K562 (cell line): Measurements from ENCODE around the gene C1orf105. TPM values are rescaled to one million over a fixed set of nuclear protein-coding genes. Genes with fewer than 3 reads are reported as not detected.

Experiments used
- CHD1 ChIP-seq: fragments of 200-600 bp; sonication (generic); IDR thresholded peaks from one replicate; pipeline ENCODE4 v1.6.1; 2012; ENCODE audit warnings: mild to moderate bottlenecking, moderate library complexity, low read length, inconsistent platforms
- DMBX1 ChIP-seq: fragments of 250-450 bp; sonication (Bioruptor Pico); IDR thresholded peaks from 2 replicates; pipeline ENCODE4 v1.8.0; 2022; ENCODE audit warnings: inconsistent platforms, mild to moderate bottlenecking, moderate library complexity, borderline replicate concordance
- GTF2E2 ChIP-seq: fragments of 200-800 bp; sonication (Bioruptor generic); IDR thresholded peaks from 2 replicates; pipeline ENCODE4 v1.6.1; 2016; ENCODE audit warnings: missing genetic modification characterization, missing compliant biosample characterization
- JUN ChIP-seq, 2 experiments: sonication (generic) in 1 of 2; formaldehyde crosslinking in 1 of 2; IDR thresholded peaks; 2 replicates each; pipeline versions ENCODE4 v1.6.1 to v1.8.0; 2012 to 2022; ENCODE audit warnings: borderline replicate concordance in 2 of 2, mild to moderate bottlenecking in 2 of 2, improper control_type of control experiment in 1 of 2, low read depth in 1 of 2, low read length in 1 of 2, missing genetic modification reagents in 1 of 2
- MEIS2 ChIP-seq: fragments of 450-650 bp; IDR thresholded peaks from 2 replicates; pipeline ENCODE4 v1.6.1; 2014; ENCODE audit warnings: mild to moderate bottlenecking; ENCODE audit not compliant: partially characterized antibody
- MLX ChIP-seq, 2 experiments: fragments of 450-650 bp in 1 of 2; sonication (generic) in 1 of 2; formaldehyde crosslinking; conservative IDR thresholded peaks; 2 replicates each; pipeline versions ENCODE4 v1.4.0 to v1.8.1; 2020 to 2022; ENCODE audit warnings: mild to moderate bottlenecking in 1 of 2, missing genetic modification reagents in 1 of 2
- MNT ChIP-seq, 2 experiments: fragments of 450-650 bp; conservative IDR thresholded peaks; 2 replicates each; pipeline ENCODE4 v1.6.1; 2017; ENCODE audit warnings: mild to moderate bottlenecking in 2 of 2, moderate library complexity in 2 of 2
- RBBP5 ChIP-seq: fragments of 200-600 bp; sonication (generic); IDR thresholded peaks from 2 replicates; pipeline ENCODE4 v1.6.1; 2012; ENCODE audit warnings: borderline replicate concordance, mild to moderate bottlenecking, low read length, control low read depth, inconsistent platforms; ENCODE audit not compliant: insufficient read depth, poor library complexity, severe bottlenecking
- RFX1 ChIP-seq: fragments of 450-650 bp; IDR thresholded peaks from 2 replicates; pipeline ENCODE4 v1.6.1; 2016; ENCODE audit warnings: mild to moderate bottlenecking, moderate library complexity
- SMARCA4 ChIP-seq: fragments of 450-650 bp; IDR thresholded peaks from 2 replicates; pipeline ENCODE4 v1.6.1; 2016
- ZBED1 ChIP-seq: IDR thresholded peaks from 2 replicates; pipeline ENCODE4 v1.6.1; 2014
- ZNF444 ChIP-seq: fragments of 250-450 bp; sonication (Bioruptor Pico); IDR thresholded peaks from 2 replicates; pipeline ENCODE4 v1.4.0; 2020; ENCODE audit warnings: mild to moderate bottlenecking, moderate library complexity
- ZNF717 ChIP-seq: fragments of 250-450 bp; sonication (Bioruptor Pico); IDR thresholded peaks from 2 replicates; pipeline ENCODE4 v1.5.0; 2021
- polyA plus RNA-seq, 8 experiments: library from polyadenylated mRNA; depleted of rRNA in 4 of 8; stranded (reverse) in 5 of 8; unstranded in 3 of 8; fragments of >200 nt; fragmentation: Nextera tagmentation in 2 of 8; fragmentation: Illumina TruSeq in 1 of 8; extraction: Ambion mirVana in 2 of 8; extraction: Trizol in 1 of 8; gene quantifications; 2 replicates each; pipeline versions ENCODE4 v1.2.1 to v1.2.3, GENCODE V29; 2011 to 2014; ENCODE audit warnings: inconsistent platforms in 1 of 8, missing spikeins in 1 of 8
- total RNA-seq, 7 experiments: library from RNA; depleted of rRNA in 6 of 7; stranded (reverse); fragments of >200 nt in 6 of 7; fragmentation: Illumina TruSeq in 2 of 7; extraction: Trizol in 2 of 7; gene quantifications; 2 replicates each; pipeline versions ENCODE4 v1.2.1 to v1.2.3, GENCODE V29; 2011 to 2021; ENCODE audit warnings: low replicate concordance in 1 of 7
- TF ChIP-seq, protein P1 (sequence below): fragments of 200-800 bp; sonication (Bioruptor generic); IDR thresholded peaks from 2 replicates; pipeline ENCODE4 v1.6.1; 2017; ENCODE audit warnings: missing genetic modification characterization, missing compliant biosample characterization
- TF ChIP-seq, protein P2 (sequence below): sonication (generic); formaldehyde crosslinking; IDR thresholded peaks from 2 replicates; pipeline ENCODE4 v1.9.0; 2022; ENCODE audit warnings: mild to moderate bottlenecking, missing genetic modification reagents
- TF ChIP-seq, protein P3 (sequence below): sonication (generic); formaldehyde crosslinking; IDR thresholded peaks from 2 replicates; pipeline ENCODE4 v1.8.0; 2022; ENCODE audit warnings: mild to moderate bottlenecking, low read depth, missing genetic modification reagents

C1orf105 gene
- total and polyA plus RNA-seq, 9 of the 15 experiments (the other 6 are each of a cell fraction or from before 2014, with no cell fraction given): 0.08 TPM; not detected in 8

DNA sequence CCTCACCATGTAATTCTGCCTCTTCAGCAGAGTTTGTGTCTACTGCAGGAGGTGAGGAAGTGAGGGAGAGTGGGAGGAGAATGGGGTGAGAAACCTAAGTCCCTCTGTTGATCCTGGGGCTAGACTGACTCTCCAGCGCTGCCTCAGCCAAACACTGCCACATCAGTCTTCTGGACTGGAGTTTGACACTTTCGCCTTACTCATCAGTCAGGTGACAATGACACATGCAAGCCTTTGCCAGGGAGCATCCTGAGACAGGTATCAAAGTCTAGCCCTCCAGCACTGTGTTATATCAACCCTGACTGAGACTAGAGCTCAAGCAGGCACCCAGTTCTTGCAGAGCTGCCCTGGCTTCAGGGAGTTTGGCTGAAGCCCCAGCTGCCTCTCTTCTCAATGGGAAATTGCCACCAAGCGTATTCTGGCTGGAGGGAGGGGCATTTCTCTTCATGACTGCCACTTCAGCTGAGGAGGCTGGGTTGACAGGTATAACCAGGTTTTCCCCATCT, 79.2 kb downstream of the C1orf105 start (continued):
- TF ChIP-seq, protein P1, sequence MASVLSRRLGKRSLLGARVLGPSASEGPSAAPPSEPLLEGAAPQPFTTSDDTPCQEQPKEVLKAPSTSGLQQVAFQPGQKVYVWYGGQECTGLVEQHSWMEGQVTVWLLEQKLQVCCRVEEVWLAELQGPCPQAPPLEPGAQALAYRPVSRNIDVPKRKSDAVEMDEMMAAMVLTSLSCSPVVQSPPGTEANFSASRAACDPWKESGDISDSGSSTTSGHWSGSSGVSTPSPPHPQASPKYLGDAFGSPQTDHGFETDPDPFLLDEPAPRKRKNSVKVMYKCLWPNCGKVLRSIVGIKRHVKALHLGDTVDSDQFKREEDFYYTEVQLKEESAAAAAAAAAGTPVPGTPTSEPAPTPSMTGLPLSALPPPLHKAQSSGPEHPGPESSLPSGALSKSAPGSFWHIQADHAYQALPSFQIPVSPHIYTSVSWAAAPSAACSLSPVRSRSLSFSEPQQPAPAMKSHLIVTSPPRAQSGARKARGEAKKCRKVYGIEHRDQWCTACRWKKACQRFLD (CRISPR knock-in tag): no peak
- TF ChIP-seq ZBED1: no peak
- peak; percentile 30; the same call in 1 of the 2 replicates for TF ChIP-seq SMARCA4
- no peak for TF ChIP-seq ZNF717 (CRISPR knock-in tag)
- 0 out of 2 replicates have a peak, but pooled peaks have one; percentile 24 for TF ChIP-seq DMBX1
- no peak for TF ChIP-seq CHD1
- peak; percentile 81 for TF ChIP-seq JUN (IDR thresholded peaks at IDR 0.05; ENCODE audit: borderline replicate concordance, low read depth, low read length)
- TF ChIP-seq JUN (CRISPR knock-in tag; IDR thresholded peaks at IDR 0.05; ENCODE audit: borderline replicate concordance): no peak
- no peak for TF ChIP-seq RBBP5
- no peak for TF ChIP-seq ZNF444 (CRISPR knock-in tag)
- TF ChIP-seq, protein P2, sequence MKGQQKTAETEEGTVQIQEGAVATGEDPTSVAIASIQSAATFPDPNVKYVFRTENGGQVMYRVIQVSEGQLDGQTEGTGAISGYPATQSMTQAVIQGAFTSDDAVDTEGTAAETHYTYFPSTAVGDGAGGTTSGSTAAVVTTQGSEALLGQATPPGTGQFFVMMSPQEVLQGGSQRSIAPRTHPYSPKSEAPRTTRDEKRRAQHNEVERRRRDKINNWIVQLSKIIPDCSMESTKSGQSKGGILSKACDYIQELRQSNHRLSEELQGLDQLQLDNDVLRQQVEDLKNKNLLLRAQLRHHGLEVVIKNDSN: peak; percentile 45; the same call in 1 of the 2 replicates
- no peak for TF ChIP-seq MLX (CRISPR knock-in tag; conservative IDR thresholded peaks at IDR 0.05)
- peak; percentile 85 for TF ChIP-seq MEIS2
- TF ChIP-seq MNT (conservative IDR thresholded peaks at IDR 0.05): no peak
- no peak for TF ChIP-seq GTF2E2 (tag)
- TF ChIP-seq, protein P3, sequence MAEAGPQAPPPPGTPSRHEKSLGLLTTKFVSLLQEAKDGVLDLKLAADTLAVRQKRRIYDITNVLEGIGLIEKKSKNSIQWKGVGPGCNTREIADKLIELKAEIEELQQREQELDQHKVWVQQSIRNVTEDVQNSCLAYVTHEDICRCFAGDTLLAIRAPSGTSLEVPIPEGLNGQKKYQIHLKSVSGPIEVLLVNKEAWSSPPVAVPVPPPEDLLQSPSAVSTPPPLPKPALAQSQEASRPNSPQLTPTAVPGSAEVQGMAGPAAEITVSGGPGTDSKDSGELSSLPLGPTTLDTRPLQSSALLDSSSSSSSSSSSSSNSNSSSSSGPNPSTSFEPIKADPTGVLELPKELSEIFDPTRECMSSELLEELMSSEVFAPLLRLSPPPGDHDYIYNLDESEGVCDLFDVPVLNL (CRISPR knock-in tag): no peak
- no peak for TF ChIP-seq RFX1
